ENCODE measurements around the gene ASF1B. TPM values are rescaled to one million over a fixed set of nuclear protein-coding genes. Genes with fewer than 3 reads are reported as not detected.

ASF1B gene
- total RNA-seq, 1 experiment from 2014 or later: 38.4 TPM

- CTCF ChIA-PET: interaction anchor here (0.9 to 1.3 kb wide), 3 partner anchors 8 to 323 kb away, joined by 3 read pairs; partner anchors contain the start of gene ASF1B
- Mint-ChIP-seq H3K36me3 (peaks cover 44% of the 10 kb centered on the region), H3K9me3 (no peaks in the 10 kb centered on the region), H3K27me3 (ENCODE audit: low read depth) (no peaks in the 10 kb centered on the region), H3K4me3 (no peak overlapping the region), H3K4me1 (no peaks in the 10 kb centered on the region), H3K27ac (no peak overlapping the region)
- POLR2A ChIA-PET: no interaction called here
- ATAC-seq: no peak
- no peak for DNase-seq (ENCODE audit: low spot score)
- TF ChIP-seq ZNF512 (CRISPR knock-in tag; IDR thresholded peaks at IDR 0.05; ENCODE audit: borderline replicate concordance) (no peak), JUN (CRISPR knock-in tag; IDR thresholded peaks at IDR 0.05) (no peak), ELF4 (CRISPR knock-in tag; IDR thresholded peaks at IDR 0.05; ENCODE audit: low read depth) (no peak), NFATC4 (CRISPR knock-in tag; IDR thresholded peaks at IDR 0.05) (no peak), E2F1 (CRISPR knock-in tag; IDR thresholded peaks at IDR 0.05) (no peak), ZNF281 (CRISPR knock-in tag; IDR thresholded peaks at IDR 0.05) (no peak), SP1 (CRISPR knock-in tag; conservative IDR thresholded peaks at IDR 0.05) (no peak), ETV6 (CRISPR knock-in tag; IDR thresholded peaks at IDR 0.05) (no peak), SMAD4 (CRISPR knock-in tag; IDR thresholded peaks at IDR 0.05) (no peak), RORB (CRISPR knock-in tag; IDR thresholded peaks at IDR 0.05) (no peak), PRRX2 (CRISPR knock-in tag; IDR thresholded peaks at IDR 0.05) (no peak)
Measured at GRCh38 chr19:14156971-14157717, 20.8 kb upstream of the ASF1B start.

- Mint-ChIP-seq H3K4me1 (no peaks in the 10 kb centered on the region), H3K27ac (no peak overlapping the region), H3K36me3 (peaks cover 49% of the 10 kb centered on the region), H3K9me3 (no peaks in the 10 kb centered on the region), H3K27me3 (ENCODE audit: low read depth) (no peaks in the 10 kb centered on the region), H3K4me3 (no peak overlapping the region)
- ATAC-seq (no peak), DNase-seq (ENCODE audit: low spot score) (no peak)
- no peak for TF ChIP-seq ZSCAN18 (CRISPR knock-in tag; IDR thresholded peaks at IDR 0.05)
- TF ChIP-seq MXD4 (CRISPR knock-in tag; IDR thresholded peaks at IDR 0.05; ENCODE audit: borderline replicate concordance): no peak
- ChIA-PET CTCF (interaction anchor here (0.9 kb wide), 1 partner anchor 192 kb away, joined by 3 read pairs; no protein-coding TSS in a partner anchor), POLR2A (no interaction called here)
Measured at GRCh38 chr19:14156122-14156521, 19.7 kb upstream of the ASF1B start.

GRCh38 chr19:14155371-14155770 lies 19.0 kb upstream of the ASF1B start:
- DNase-seq (ENCODE audit: low spot score) (no peak), ATAC-seq (no peak)
- no peaks in the 10 kb centered on the region for H3K9me3 Mint-ChIP-seq
- H3K27me3 Mint-ChIP-seq (ENCODE audit: low read depth): no peaks in the 10 kb centered on the region
- H3K4me1 Mint-ChIP-seq: no peaks in the 10 kb centered on the region
- ChIA-PET CTCF (no interaction called here), POLR2A (no interaction called here)
- peaks cover 49% of the 10 kb centered on the region for H3K36me3 Mint-ChIP-seq
- no peak overlapping the region for H3K27ac Mint-ChIP-seq
- no peak overlapping the region for H3K4me3 Mint-ChIP-seq
- TF ChIP-seq TEAD4 (CRISPR knock-in tag; IDR thresholded peaks at IDR 0.05) (no peak), SP1 (CRISPR knock-in tag; conservative IDR thresholded peaks at IDR 0.05) (no peak), MYBL2 (CRISPR knock-in tag; IDR thresholded peaks at IDR 0.05) (no peak), FOXP4 (CRISPR knock-in tag; IDR thresholded peaks at IDR 0.05) (no peak), ARID4B (CRISPR knock-in tag; IDR thresholded peaks at IDR 0.05; ENCODE audit: borderline replicate concordance) (no peak)

All from WTC11 (cell line).